ENCODE data around the gene S1PR1. TPM values are rescaled to one million over a fixed set of nuclear protein-coding genes. Genes with fewer than 3 reads are reported as not detected.
A peak's percentile ranks its signal among the peaks of the same experiment; 100 is the strongest.
"Not testable (repeated sequence)": the region's sequence is repeated elsewhere in the genome, so short reads cannot be mapped to it uniquely, and the experiment has no call there.

S1PR1 gene
- total RNA-seq, 1 donor from 2014 or later, result 291 TPM

GRCh38 chr1:101215363-101216011, 21.3 kb upstream of the S1PR1 start:
- no peak for DNase-seq (ENCODE audit: low spot score in 2 of 2)
- Histone ChIP-seq H3K27me3 (no peaks in the 10 kb centered on the region), H3K36me3 (no peaks in the 10 kb centered on the region), H3K27ac (no peak overlapping the region), H3K9me3 (no peaks in the 10 kb centered on the region), H3K4me1 (peaks cover 0 to 2% of the 10 kb centered on the region in 2 donors), H3K4me3 (no peak overlapping the region)
- TF ChIP-seq CTCF (IDR thresholded peaks at IDR 0.05), result no peak
- intact Hi-C loops (cut with DNase I), result no loop called here

- no peaks in the 10 kb centered on the region for H3K9me3 ChIP-seq
- intact Hi-C loops (cut with DNase I), result no loop called here
- no peak for TF ChIP-seq CTCF (IDR thresholded peaks at IDR 0.05)
- no peaks in the 10 kb centered on the region for H3K27me3 ChIP-seq
- no peak overlapping the region for H3K4me3 ChIP-seq
- no peak for DNase-seq (ENCODE audit: low spot score in 2 of 2)
- H3K27ac ChIP-seq, result no peak overlapping the region
- no peaks in the 10 kb centered on the region for H3K36me3 ChIP-seq
- H3K4me1 ChIP-seq, result peaks cover 0 to 2% of the 10 kb centered on the region in 2 donors
Measured at GRCh38 chr1:101216623-101217022, 20.2 kb upstream of the S1PR1 start.

GRCh38 chr1:101217148-101217547, 19.7 kb upstream of the S1PR1 start:
- no peak for TF ChIP-seq CTCF (IDR thresholded peaks at IDR 0.05)
- Histone ChIP-seq H3K27me3 (no peaks in the 10 kb centered on the region), H3K9me3 (no peaks in the 10 kb centered on the region), H3K27ac (no peak overlapping the region), H3K4me1 (peaks cover 0 to 2% of the 10 kb centered on the region in 2 donors), H3K4me3 (no peak overlapping the region), H3K36me3 (no peaks in the 10 kb centered on the region)
- intact Hi-C loops (cut with DNase I), result no loop called here
- DNase-seq (ENCODE audit: low spot score in 2 of 2), result no peak

GRCh38 chr1:101218968-101219367, 17.9 kb upstream of the S1PR1 start:
- H3K27ac ChIP-seq; H3K27me3 ChIP-seq; H3K9me3 ChIP-seq; intact Hi-C loops (cut with DNase I); H3K4me1 ChIP-seq; H3K36me3 ChIP-seq; H3K4me3 ChIP-seq; DNase-seq (ENCODE audit: low spot score in 2 of 2): not testable (repeated sequence)

- TF ChIP-seq CTCF (IDR thresholded peaks at IDR 0.05), result no peak
- intact Hi-C loops (cut with DNase I), result no loop called here
- H3K27me3 ChIP-seq, result no peaks in the 10 kb centered on the region
- no peak for DNase-seq (ENCODE audit: low spot score in 2 of 2)
- no peak overlapping the region for H3K4me3 ChIP-seq
- H3K27ac ChIP-seq, result peak overlapping the region; percentile 19 to 22
- H3K9me3 ChIP-seq, result no peaks in the 10 kb centered on the region
- no peaks in the 10 kb centered on the region for H3K36me3 ChIP-seq
- peaks cover 0 to 2% of the 10 kb centered on the region in 2 donors for H3K4me1 ChIP-seq
Measured at GRCh38 chr1:101219924-101220870, 16.6 kb upstream of the S1PR1 start.

GRCh38 chr1:101220906-101221305, 15.9 kb upstream of the S1PR1 start:
- TF ChIP-seq CTCF (IDR thresholded peaks at IDR 0.05), result no peak
- Histone ChIP-seq H3K27me3 (no peaks in the 10 kb centered on the region), H3K36me3 (no peaks in the 10 kb centered on the region), H3K27ac (no peak overlapping the region), H3K9me3 (no peaks in the 10 kb centered on the region), H3K4me1 (peaks cover 0 to 2% of the 10 kb centered on the region in 2 donors), H3K4me3 (no peak overlapping the region)
- intact Hi-C loops (cut with DNase I), result no loop called here
- no peak for DNase-seq (ENCODE audit: low spot score in 2 of 2)
